Upper lobe of left lung (tissue), 4 donors: ENCODE results near the gene ZFHX2.
"Not testable (repeated sequence)": the region's sequence is repeated elsewhere in the genome, so short reads cannot be mapped to it uniquely, and the experiment has no call there.

Experiments used
- EP300 ChIP-seq, 4 donors: sonication (generic); formaldehyde crosslinking; IDR thresholded peaks; one replicate each; pipeline ENCODE4 v1.5.1; 2017; ENCODE audit warnings: antibody characterized with exemption in 4 of 4, control low read depth in 2 of 4
- POLR2A ChIP-seq, 4 donors: fragments of 450-650 bp; IDR thresholded peaks; one replicate each; pipeline ENCODE4 v1.5.1; 2016 to 2017; ENCODE audit warnings: antibody characterized with exemption in 4 of 4, mild to moderate bottlenecking in 2 of 4
- POLR2AphosphoS5 ChIP-seq, 2 donors: sonication (generic); formaldehyde crosslinking; IDR thresholded peaks; one replicate each; pipeline ENCODE4 v1.5.1; 2017; ENCODE audit warnings: antibody characterized with exemption in 2 of 2
- TF ChIP-seq, protein P1 (sequence below), 6 experiments: fragments of 450-650 bp in 4 of 6; fragments of 200-600 bp in 2 of 6; sonication (generic) in 2 of 6; IDR thresholded peaks; one replicate each; pipeline ENCODE4 v1.5.1; 2016 to 2019; ENCODE audit warnings: antibody characterized with exemption in 6 of 6

DNA sequence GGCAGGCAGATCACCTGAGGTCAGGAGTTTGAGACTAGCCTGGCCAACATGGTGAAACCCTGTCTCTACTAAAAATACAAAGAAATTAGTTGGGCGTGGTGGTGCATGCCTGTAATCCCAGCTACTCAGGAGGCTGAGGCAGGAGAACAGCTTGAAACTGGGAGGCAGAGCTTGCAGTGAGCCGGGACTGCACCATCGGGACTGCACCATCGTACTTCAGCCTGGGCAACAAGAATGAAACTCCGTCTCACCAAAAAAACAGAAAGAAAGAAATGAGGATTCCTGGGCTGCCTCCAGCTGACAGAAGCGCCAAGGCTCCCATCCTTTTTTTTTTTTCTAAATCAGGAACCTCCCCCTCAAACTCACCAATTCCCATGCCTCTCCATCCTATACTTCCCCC lies 14.7 kb downstream of the ZFHX2 start:
- not testable (repeated sequence) for TF ChIP-seq POLR2A, EP300, POLR2AphosphoS5 (IDR thresholded peaks at IDR 0.05)
- TF ChIP-seq, protein P1, sequence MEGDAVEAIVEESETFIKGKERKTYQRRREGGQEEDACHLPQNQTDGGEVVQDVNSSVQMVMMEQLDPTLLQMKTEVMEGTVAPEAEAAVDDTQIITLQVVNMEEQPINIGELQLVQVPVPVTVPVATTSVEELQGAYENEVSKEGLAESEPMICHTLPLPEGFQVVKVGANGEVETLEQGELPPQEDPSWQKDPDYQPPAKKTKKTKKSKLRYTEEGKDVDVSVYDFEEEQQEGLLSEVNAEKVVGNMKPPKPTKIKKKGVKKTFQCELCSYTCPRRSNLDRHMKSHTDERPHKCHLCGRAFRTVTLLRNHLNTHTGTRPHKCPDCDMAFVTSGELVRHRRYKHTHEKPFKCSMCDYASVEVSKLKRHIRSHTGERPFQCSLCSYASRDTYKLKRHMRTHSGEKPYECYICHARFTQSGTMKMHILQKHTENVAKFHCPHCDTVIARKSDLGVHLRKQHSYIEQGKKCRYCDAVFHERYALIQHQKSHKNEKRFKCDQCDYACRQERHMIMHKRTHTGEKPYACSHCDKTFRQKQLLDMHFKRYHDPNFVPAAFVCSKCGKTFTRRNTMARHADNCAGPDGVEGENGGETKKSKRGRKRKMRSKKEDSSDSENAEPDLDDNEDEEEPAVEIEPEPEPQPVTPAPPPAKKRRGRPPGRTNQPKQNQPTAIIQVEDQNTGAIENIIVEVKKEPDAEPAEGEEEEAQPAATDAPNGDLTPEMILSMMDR (IDR thresholded peaks at IDR 0.05), result not testable (repeated sequence)
